NOMO-1 treated with dmso at 0.1 percent for 144 hours (cell line): ENCODE measurements around the gene SUCO.
"Not testable (repeated sequence)": the region's sequence is repeated elsewhere in the genome, so short reads cannot be mapped to it uniquely, and the experiment has no call there.

Experiments used
- DNase-seq: peaks from one replicate; lab custom pipeline; 2025; ENCODE audit not compliant: unreplicated experiment; lab: John Stamatoyannopoulos, UW

SUCO gene

DNA sequence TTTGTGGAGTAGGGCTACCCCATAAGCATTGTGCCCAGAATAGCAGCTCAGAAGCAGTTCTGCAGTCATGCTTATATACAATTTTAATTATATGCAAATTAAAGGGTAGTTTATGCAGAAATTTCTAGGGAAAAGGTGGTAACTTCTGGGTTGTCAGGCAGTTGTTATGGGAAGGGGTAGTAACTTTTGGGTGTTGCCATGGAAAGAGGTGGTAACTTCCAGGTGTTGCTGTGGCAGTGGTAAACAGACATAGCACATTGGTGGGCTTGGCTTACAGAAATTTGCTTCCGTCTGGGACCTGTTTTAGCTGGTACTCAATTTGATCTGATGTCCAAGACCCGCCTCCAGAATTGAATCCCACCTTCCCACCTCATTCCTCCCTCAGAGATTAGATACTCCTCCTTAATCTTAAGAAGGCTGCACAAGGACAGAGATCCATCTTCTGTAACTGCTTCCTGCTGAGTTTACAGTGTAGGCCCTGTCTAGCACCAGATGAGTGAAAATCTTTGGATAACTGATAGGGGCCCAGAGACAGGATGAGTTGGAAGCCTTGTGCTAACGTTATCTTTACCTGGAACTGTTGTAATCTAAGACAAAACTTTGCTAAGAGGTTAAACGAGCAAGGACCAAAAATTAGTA, 26.7 kb downstream of the SUCO start:
- DNase-seq: no peak

DNA sequence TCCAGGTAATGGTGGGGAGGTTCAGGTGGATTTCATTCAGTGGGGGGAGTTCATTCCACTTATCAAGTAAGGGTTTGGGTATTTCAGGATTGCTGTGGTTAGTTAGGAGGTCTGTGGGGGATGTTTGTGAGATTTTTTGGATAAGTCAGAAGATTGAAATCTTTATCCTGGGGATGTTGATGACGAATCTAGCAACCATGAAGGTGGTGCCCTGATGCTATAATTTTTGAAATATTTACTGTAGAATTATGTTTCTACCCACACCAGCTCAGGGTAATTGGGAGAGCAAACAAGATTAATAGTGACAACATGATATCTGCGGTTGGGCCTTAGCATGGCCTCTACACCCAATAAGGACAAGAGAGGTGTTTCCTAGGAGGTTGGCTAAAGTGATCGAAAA, 28.3 kb downstream of the SUCO start:
- DNase-seq: no peak

GRCh38 chr1:172566196-172566997, 33.4 kb downstream of the SUCO start:
- DNase-seq: no peak

- no peak for DNase-seq
Observed at GRCh38 chr1:172567720-172568119, 34.8 kb downstream of the SUCO start.

- no peak for DNase-seq
Observed at GRCh38 chr1:172574080-172574479, 41.1 kb downstream of the SUCO start.

GRCh38 chr1:172578586-172578985, 45.6 kb downstream of the SUCO start:
- no peak for DNase-seq

- no peak for DNase-seq
Observed at GRCh38 chr1:172581273-172581672, 48.3 kb downstream of the SUCO start.

- DNase-seq: no peak
Observed at GRCh38 chr1:172581779-172582178, 48.8 kb downstream of the SUCO start.

DNA sequence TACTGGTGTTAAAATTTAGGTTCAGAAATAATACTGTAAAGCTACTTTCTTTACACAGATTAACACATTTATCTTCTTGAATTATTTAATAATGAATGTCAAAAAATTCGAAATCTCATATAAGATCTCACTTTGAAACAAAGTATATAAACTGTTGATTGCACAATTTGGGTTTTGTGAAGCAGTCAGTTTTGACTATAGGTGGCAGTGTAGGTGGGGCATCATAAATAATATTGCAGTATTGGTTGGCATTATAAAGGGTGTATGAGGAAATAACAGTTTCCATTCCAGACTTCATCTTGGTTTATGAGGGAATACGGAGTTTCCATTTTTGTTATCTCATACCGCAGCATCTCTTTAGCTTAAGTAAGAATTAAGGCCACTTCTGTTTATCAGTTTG, 49.9 kb downstream of the SUCO start:
- DNase-seq: no peak

GRCh38 chr1:172585348-172585747, 52.4 kb downstream of the SUCO start:
- DNase-seq: no peak

GRCh38 chr1:172585861-172586260, 52.9 kb downstream of the SUCO start:
- no peak for DNase-seq

- DNase-seq: no peak
Observed at GRCh38 chr1:172588296-172589291, 55.6 kb downstream of the SUCO start.

- DNase-seq: no peak
Observed at GRCh38 chr1:172589553-172589952, 56.6 kb downstream of the SUCO start.

GRCh38 chr1:172591429-172591828, 58.5 kb downstream of the SUCO start:
- DNase-seq: not testable (repeated sequence)

DNA sequence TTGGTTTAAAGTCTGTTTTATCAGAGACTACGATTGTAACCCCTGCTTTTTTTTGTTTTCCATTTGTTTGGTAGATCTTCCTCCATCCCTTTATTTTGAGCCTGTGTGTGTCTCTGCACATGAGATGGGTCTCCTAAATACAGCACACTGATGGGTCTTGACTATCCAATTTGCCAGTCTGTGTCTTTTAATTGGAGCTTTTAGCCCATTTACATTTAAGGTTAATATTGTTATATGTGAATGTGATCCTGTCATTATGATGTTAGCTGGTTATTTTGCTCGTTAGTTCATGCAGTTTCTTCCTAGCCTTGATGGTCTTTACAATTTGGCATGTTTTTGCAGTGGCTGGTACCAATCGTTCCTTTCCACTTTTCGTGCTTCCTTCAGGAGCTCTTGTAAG, 62.1 kb downstream of the SUCO start:
- not testable (repeated sequence) for DNase-seq

GRCh38 chr1:172596782-172597181, 63.8 kb downstream of the SUCO start:
- DNase-seq: not testable (repeated sequence)

GRCh38 chr1:172599912-172600311, 67.0 kb downstream of the SUCO start:
- no peak for DNase-seq

GRCh38 chr1:172600615-172601014, 67.7 kb downstream of the SUCO start:
- DNase-seq: no peak

GRCh38 chr1:172601046-172601630, 68.2 kb downstream of the SUCO start:
- no peak for DNase-seq

DNA sequence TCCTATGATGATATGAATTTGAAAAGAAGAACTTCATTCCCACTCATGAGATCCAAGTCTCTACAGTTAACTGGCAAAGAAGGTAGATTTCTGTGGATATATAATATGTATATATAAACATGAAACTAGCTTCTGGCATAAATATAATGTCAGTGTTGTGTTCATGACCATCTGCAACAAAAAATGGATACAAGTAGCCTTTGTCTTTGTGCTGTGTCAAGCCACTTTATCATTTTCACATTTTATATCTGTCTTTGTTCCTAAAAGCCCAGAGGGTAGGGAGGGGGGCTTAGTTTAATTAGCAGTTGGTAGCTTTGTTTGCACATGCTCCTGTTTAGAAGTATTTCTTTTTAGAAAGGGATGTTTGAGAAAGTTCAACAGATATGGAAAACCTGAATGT, 69.8 kb downstream of the SUCO start:
- DNase-seq: no peak

DNA sequence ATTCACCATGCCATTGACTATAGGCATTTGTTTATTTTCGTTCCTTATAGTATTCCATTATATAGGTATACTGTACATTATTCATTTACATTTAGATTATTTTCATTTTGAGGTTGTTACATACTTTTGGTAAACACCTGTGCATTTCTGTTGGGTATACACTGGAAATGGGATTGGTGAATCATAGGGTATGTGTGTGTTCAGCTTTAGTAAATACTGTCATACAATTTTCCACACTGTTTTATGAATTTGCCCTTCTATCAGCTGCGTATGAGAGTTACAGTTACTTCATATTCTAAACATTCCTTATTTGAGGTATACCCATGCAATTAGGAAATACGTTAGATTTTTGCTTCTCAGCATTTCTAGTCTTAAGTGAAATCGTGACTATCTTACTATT, 70.9 kb downstream of the SUCO start:
- no peak for DNase-seq
